Hematopoietic multipotent progenitor cell treated with erythropoietin and hydrocortisone succinate and interleukin-3 and kit ligand, for 4 days (in vitro differentiated cells): ENCODE measurements around the gene C2CD4C.

Experiments
- DNase-seq: peaks from one replicate; pipeline ENCODE4 v3.0.0-alpha.2; 2015

C2CD4C gene

GRCh38 chr19:379796-380195, 29.2 kb downstream of the C2CD4C start:
- DNase-seq: no peak

GRCh38 chr19:378706-379105, 30.2 kb downstream of the C2CD4C start:
- DNase-seq: no peak

GRCh38 chr19:377801-378581, 31.0 kb downstream of the C2CD4C start:
- no peak for DNase-seq

GRCh38 chr19:376111-376470, 32.9 kb downstream of the C2CD4C start:
- no peak for DNase-seq

GRCh38 chr19:375395-376110, 33.4 kb downstream of the C2CD4C start:
- no peak for DNase-seq

GRCh38 chr19:374886-375235, 34.1 kb downstream of the C2CD4C start:
- DNase-seq: no peak

- no peak for DNase-seq
Observed at GRCh38 chr19:374183-374885, 34.6 kb downstream of the C2CD4C start.

- no peak for DNase-seq
Observed at GRCh38 chr19:373391-374182, 35.4 kb downstream of the C2CD4C start.

GRCh38 chr19:372306-372890, 36.5 kb downstream of the C2CD4C start:
- DNase-seq: no peak

- no peak for DNase-seq
Observed at GRCh38 chr19:371501-372168, 37.3 kb downstream of the C2CD4C start.

GRCh38 chr19:370641-371330, 38.2 kb downstream of the C2CD4C start:
- DNase-seq: no peak

GRCh38 chr19:369876-370275, 39.1 kb downstream of the C2CD4C start:
- no peak for DNase-seq

GRCh38 chr19:369256-369655, 39.7 kb downstream of the C2CD4C start:
- DNase-seq: no peak

- no peak for DNase-seq
Observed at GRCh38 chr19:368630-369024, 40.3 kb downstream of the C2CD4C start.

GRCh38 chr19:367963-368629, 40.9 kb downstream of the C2CD4C start:
- DNase-seq: no peak

GRCh38 chr19:367561-367960, 41.4 kb downstream of the C2CD4C start:
- no peak for DNase-seq

GRCh38 chr19:366951-367350, 42.0 kb downstream of the C2CD4C start:
- DNase-seq: no peak

- no peak for DNase-seq
Observed at GRCh38 chr19:366205-366783, 42.7 kb downstream of the C2CD4C start.

- no peak for DNase-seq
Observed at GRCh38 chr19:364496-365287, 44.3 kb downstream of the C2CD4C start.

GRCh38 chr19:362683-363082, 46.3 kb downstream of the C2CD4C start:
- no peak for DNase-seq
